OCI-LY1 (cell line): ENCODE results near the gene RASL10A.

ENCODE experiments used
- H2AFZ ChIP-seq: fragments of 200-600 bp; sonication (generic), shearing (Covaris generic); 2 replicates; pipeline ENCODE4 v1.6.0; 2014; ENCODE audit warnings: antibody characterized with exemption, mild to moderate bottlenecking, low read length
- H3F3A ChIP-seq: fragments of 200-600 bp; sonication (generic), shearing (Covaris generic); 2 replicates; pipeline ENCODE4 v1.6.0; 2014; ENCODE audit warnings: mild to moderate bottlenecking, antibody characterized with exemption, low read length, moderate library complexity; ENCODE audit not compliant: insufficient read depth
- H3K27ac ChIP-seq: fragments of 200-600 bp; sonication (generic); 2 replicates; pipeline ENCODE4 v1.5.1; 2014; ENCODE audit warnings: low read length, mixed run types, mild to moderate bottlenecking, low read depth; ENCODE audit not compliant: poor library complexity, severe bottlenecking
- H3K27me3 ChIP-seq: fragments of 200-600 bp; sonication (generic); 2 replicates; pipeline ENCODE4 v1.6.0; 2014; ENCODE audit warnings: antibody characterized with exemption, mild to moderate bottlenecking, low read length, moderate library complexity; ENCODE audit not compliant: insufficient read depth
- H3K36me3 ChIP-seq: fragments of 200-600 bp; sonication (generic); 2 replicates; pipeline ENCODE4 v1.6.1; 2014; ENCODE audit warnings: mild to moderate bottlenecking, antibody characterized with exemption, low read length, moderate library complexity, mixed read lengths; ENCODE audit not compliant: insufficient read depth
- H3K4me1 ChIP-seq: fragments of 200-600 bp; sonication (generic); 2 replicates; pipeline ENCODE4 v1.5.1; 2014; ENCODE audit warnings: mild to moderate bottlenecking, low read length, moderate library complexity; ENCODE audit not compliant: insufficient read depth, severe bottlenecking
- H3K4me2 ChIP-seq: fragments of 200-600 bp; sonication (generic), shearing (Covaris generic); 2 replicates; pipeline ENCODE4 v1.6.1; 2014; ENCODE audit warnings: low read length
- H3K4me3 ChIP-seq: fragments of 200-600 bp; sonication (generic); 2 replicates; pipeline ENCODE4 v1.5.1; 2014; ENCODE audit warnings: low read length, low read depth, mild to moderate bottlenecking, mixed read lengths; ENCODE audit not compliant: poor library complexity, severe bottlenecking
- H3K79me2 ChIP-seq: fragments of 200-600 bp; shearing (Covaris generic); 2 replicates; pipeline ENCODE4 v1.6.1; 2016; ENCODE audit warnings: mixed run types, low read length, mixed read lengths; ENCODE audit not compliant: insufficient read depth
- H3K9ac ChIP-seq: fragments of 200-600 bp; sonication (generic), shearing (Covaris generic); 2 replicates; pipeline ENCODE4 v1.6.1; 2014; ENCODE audit warnings: mild to moderate bottlenecking, low read length, mixed read lengths
- H3K9me2 ChIP-seq: fragments of 200-600 bp; sonication (generic), shearing (Covaris generic); 2 replicates; pipeline ENCODE4 v1.6.1; 2014; ENCODE audit warnings: low read depth, mild to moderate bottlenecking, low read length, mixed read lengths
- H3K9me3 ChIP-seq: fragments of 200-600 bp; shearing (Covaris generic); 2 replicates; pipeline ENCODE4 v1.6.1; 2014; ENCODE audit warnings: low read length, mixed read lengths
- H4K20me1 ChIP-seq: fragments of 200-600 bp; sonication (generic), shearing (Covaris generic); 2 replicates; pipeline ENCODE4 v1.6.0; 2016; ENCODE audit warnings: mild to moderate bottlenecking, low read length; ENCODE audit not compliant: insufficient read depth
- EZH2 ChIP-seq: fragments of 200-600 bp; sonication (generic), shearing (Covaris generic); IDR thresholded peaks from 2 replicates; pipeline ENCODE4 v1.8.0; 2017; ENCODE audit warnings: borderline replicate concordance, mixed run types, mild to moderate bottlenecking, antibody characterized with exemption, low read length, moderate library complexity, mixed read lengths
- TF ChIP-seq, protein P1 (sequence below): fragments of 200-600 bp; sonication (generic), shearing (Covaris generic); IDR thresholded peaks from 2 replicates; pipeline ENCODE4 v1.5.1; 2017; ENCODE audit warnings: mild to moderate bottlenecking, antibody characterized with exemption, low read length, moderate library complexity, mixed read lengths

Gene RASL10A

DNA sequence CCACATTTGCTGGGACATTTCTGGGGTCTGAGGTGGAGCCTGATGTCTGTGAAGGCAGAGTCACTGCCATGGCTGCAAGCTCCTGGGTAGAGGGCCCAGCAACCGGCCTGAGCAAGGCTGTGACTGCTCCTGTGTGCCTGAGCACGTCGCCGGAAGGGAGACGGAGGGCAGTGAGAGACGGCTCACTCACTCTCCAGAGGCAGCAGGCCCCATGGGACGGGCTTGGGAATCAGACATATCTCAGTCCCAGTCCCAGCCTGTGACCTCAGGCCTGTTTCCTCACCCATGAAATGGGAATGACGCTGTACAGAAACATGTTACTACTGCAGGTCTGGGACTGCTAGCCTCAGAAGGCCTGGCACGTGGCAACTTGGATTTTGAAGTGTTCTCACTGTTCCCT, 36.4 kb upstream of the RASL10A start:
- no peaks in the 10 kb centered on the region for H3F3A ChIP-seq
- H2AFZ ChIP-seq = no peak overlapping the region
- no peaks in the 10 kb centered on the region for H3K27me3 ChIP-seq
- H3K4me2 ChIP-seq = no peak overlapping the region
- TF ChIP-seq EZH2 = no peak
- TF ChIP-seq, protein P1, sequence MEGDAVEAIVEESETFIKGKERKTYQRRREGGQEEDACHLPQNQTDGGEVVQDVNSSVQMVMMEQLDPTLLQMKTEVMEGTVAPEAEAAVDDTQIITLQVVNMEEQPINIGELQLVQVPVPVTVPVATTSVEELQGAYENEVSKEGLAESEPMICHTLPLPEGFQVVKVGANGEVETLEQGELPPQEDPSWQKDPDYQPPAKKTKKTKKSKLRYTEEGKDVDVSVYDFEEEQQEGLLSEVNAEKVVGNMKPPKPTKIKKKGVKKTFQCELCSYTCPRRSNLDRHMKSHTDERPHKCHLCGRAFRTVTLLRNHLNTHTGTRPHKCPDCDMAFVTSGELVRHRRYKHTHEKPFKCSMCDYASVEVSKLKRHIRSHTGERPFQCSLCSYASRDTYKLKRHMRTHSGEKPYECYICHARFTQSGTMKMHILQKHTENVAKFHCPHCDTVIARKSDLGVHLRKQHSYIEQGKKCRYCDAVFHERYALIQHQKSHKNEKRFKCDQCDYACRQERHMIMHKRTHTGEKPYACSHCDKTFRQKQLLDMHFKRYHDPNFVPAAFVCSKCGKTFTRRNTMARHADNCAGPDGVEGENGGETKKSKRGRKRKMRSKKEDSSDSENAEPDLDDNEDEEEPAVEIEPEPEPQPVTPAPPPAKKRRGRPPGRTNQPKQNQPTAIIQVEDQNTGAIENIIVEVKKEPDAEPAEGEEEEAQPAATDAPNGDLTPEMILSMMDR = no peak
- H3K27ac ChIP-seq = no peak overlapping the region
- H3K9ac ChIP-seq = no peak overlapping the region
- H3K4me1 ChIP-seq = no peaks in the 10 kb centered on the region
- no peaks in the 10 kb centered on the region for H3K9me3 ChIP-seq
- H3K9me2 ChIP-seq = no peaks in the 10 kb centered on the region
- H3K4me3 ChIP-seq = no peak overlapping the region
- no peaks in the 10 kb centered on the region for H3K79me2 ChIP-seq
- peaks cover 100% of the 10 kb centered on the region for H3K36me3 ChIP-seq
- H4K20me1 ChIP-seq = no peaks in the 10 kb centered on the region

DNA sequence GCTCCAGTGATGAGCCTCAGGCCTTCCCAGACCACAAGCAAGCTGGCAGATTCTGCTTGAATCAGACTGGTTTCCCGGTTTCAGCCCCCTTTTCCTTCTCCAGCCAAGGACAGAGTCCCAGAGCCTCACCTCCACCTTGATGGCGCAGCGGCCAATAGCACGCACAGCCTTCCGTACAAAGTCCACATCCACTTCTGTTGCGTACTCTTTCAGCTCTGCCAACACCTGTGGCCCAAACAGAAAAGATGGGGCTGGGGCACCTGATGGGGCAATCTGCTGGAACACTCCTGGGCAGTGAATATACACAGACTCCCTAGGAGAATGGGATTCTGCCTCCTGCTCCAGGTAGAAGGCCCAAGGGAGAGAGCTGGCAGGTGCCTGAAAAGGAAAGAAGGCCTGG, 35.5 kb upstream of the RASL10A start:
- no peaks in the 10 kb centered on the region for H3F3A ChIP-seq
- H3K27ac ChIP-seq = no peak overlapping the region
- TF ChIP-seq EZH2 = no peak
- TF ChIP-seq, protein P1 = no peak
- H3K27me3 ChIP-seq = no peaks in the 10 kb centered on the region
- no peaks in the 10 kb centered on the region for H4K20me1 ChIP-seq
- H3K4me2 ChIP-seq = no peak overlapping the region
- no peaks in the 10 kb centered on the region for H3K9me2 ChIP-seq
- no peak overlapping the region for H3K4me3 ChIP-seq
- H2AFZ ChIP-seq = no peak overlapping the region
- no peaks in the 10 kb centered on the region for H3K4me1 ChIP-seq
- no peak overlapping the region for H3K9ac ChIP-seq
- H3K79me2 ChIP-seq = no peaks in the 10 kb centered on the region
- H3K9me3 ChIP-seq = no peaks in the 10 kb centered on the region
- H3K36me3 ChIP-seq = peaks cover 100% of the 10 kb centered on the region

DNA sequence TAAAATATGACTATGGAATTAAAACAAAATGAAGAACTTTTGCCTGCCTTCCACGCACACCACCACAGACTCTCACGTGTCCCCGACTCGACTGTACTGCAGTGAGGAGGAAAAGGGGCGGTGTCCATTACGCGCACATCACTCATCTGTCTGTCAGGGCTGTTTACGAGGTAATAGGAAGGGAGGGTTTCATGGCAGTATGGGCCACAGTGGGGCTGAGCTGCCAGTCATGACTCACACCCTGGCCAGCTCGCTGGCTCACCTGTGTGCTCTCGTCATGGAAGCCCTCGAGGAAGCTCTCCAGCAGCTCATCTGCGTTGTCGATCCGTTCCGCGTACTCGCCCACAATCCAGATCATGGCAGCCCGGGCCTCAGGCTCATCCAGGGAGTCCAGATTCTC, 33.5 kb upstream of the RASL10A start:
- no peak overlapping the region for H3K27ac ChIP-seq
- H3K9ac ChIP-seq = no peak overlapping the region
- H3K9me2 ChIP-seq = no peaks in the 10 kb centered on the region
- no peak overlapping the region for H3K4me3 ChIP-seq
- H3K4me1 ChIP-seq = no peaks in the 10 kb centered on the region
- no peak overlapping the region for H2AFZ ChIP-seq
- TF ChIP-seq, protein P1 = no peak
- no peak for TF ChIP-seq EZH2
- no peaks in the 10 kb centered on the region for H3K9me3 ChIP-seq
- no peaks in the 10 kb centered on the region for H4K20me1 ChIP-seq
- H3K79me2 ChIP-seq = no peaks in the 10 kb centered on the region
- no peak overlapping the region for H3K4me2 ChIP-seq
- H3F3A ChIP-seq = no peaks in the 10 kb centered on the region
- no peaks in the 10 kb centered on the region for H3K27me3 ChIP-seq
- H3K36me3 ChIP-seq = peaks cover 95% of the 10 kb centered on the region
